HFF-Myc (cell line): ENCODE measurements around the gene BCO1.

ENCODE experiments used
- DNase-seq: peaks from one replicate; pipeline ENCODE4 v3.0.0-alpha.2; 2011; ENCODE audit warnings: low read depth; ENCODE audit errors: extremely low read depth
- H3K4me3 ChIP-seq: replicated peaks from 2 replicates; pipeline ENCODE4 v1.5.1; 2011; ENCODE audit warnings: low read depth, mild to moderate bottlenecking, control low read depth, low read length
- CTCF ChIP-seq: IDR thresholded peaks from 2 replicates; pipeline ENCODE4 v1.5.1; 2012; ENCODE audit warnings: mild to moderate bottlenecking, low read depth, low read length, control low read depth; ENCODE audit errors: missing control alignments

Gene BCO1

GRCh38 chr16:81278526-81278925 lies 40.0 kb downstream of the BCO1 start:
- no peak for DNase-seq
- no peak overlapping the region for H3K4me3 ChIP-seq
- no peak for TF ChIP-seq CTCF

- H3K4me3 ChIP-seq = no peak overlapping the region
- TF ChIP-seq CTCF = no peak
- DNase-seq = no peak
These were observed 40.9 kb downstream of the BCO1 start for GRCh38 chr16:81279392-81279791.

GRCh38 chr16:81280393-81280792 lies 41.9 kb downstream of the BCO1 start:
- DNase-seq = no peak
- H3K4me3 ChIP-seq = no peak overlapping the region
- TF ChIP-seq CTCF = no peak

GRCh38 chr16:81283044-81283443 lies 44.6 kb downstream of the BCO1 start:
- no peak overlapping the region for H3K4me3 ChIP-seq
- no peak for DNase-seq

GRCh38 chr16:81284995-81285600 lies 46.6 kb downstream of the BCO1 start:
- TF ChIP-seq CTCF = no peak
- no peak for DNase-seq
- no peak overlapping the region for H3K4me3 ChIP-seq

More at GRCh38 chr16:81283044-81283443, 44.6 kb downstream of the BCO1 start:
- no peak for TF ChIP-seq CTCF

- DNase-seq = no peak
- TF ChIP-seq CTCF = no peak
- H3K4me3 ChIP-seq = no peak overlapping the region
These were observed 47.7 kb downstream of the BCO1 start for GRCh38 chr16:81286190-81286589.

- no peak for TF ChIP-seq CTCF
- H3K4me3 ChIP-seq = no peak overlapping the region
- DNase-seq = no peak
These were observed 52.6 kb downstream of the BCO1 start for GRCh38 chr16:81291117-81291516.
